Adrenal gland (tissue), 5 donors: ENCODE measurements around the gene UBE2H.

Experiments used
- CTCF ChIP-seq, 6 experiments: fragments of 450-650 bp in 4 of 6; fragments of 200-600 bp in 2 of 6; sonication (generic) in 1 of 6; IDR thresholded peaks; 1 replicate in 5 of 6; 2 replicates in 1 of 6; pipeline versions ENCODE4 v1.5.1 to v1.8.0; 2016 to 2021; ENCODE audit warnings: antibody characterized with exemption in 6 of 6, mild to moderate bottlenecking in 2 of 6, moderate library complexity in 1 of 6
- POLR2A ChIP-seq, 2 donors: fragments of 450-650 bp; IDR thresholded peaks; one replicate each; pipeline ENCODE4 v1.6.1; 2017; ENCODE audit warnings: antibody characterized with exemption in 2 of 2, mild to moderate bottlenecking in 2 of 2, moderate library complexity in 1 of 2
- donor health status: DM: no; HTN: no; CAD: no.

DNA sequence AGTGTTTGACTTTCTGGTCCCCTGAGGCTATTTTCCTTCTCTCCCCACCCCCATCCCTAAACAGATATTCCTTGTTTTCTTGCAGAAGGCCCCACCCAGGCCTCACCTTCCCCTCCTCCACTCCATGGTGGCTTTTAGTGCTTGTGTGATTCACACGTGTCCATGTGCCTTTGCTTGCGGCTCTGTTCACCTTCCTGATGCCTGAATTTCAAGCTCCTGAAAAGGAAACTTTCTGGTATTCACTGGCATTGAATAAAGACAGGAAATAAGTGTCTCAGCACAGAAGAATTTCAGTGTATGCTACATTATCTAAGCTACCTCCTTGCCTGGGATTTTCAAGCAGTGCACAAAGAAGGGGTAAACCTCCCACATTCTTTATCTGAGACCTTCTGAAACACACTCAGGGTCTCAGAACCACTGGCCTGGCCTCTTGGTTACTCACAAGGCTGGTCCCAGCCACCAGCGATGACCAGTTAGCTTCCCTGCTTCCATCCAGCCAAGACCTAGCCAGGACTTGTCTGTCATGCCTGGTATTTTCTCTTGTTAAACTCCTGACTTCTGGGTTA, 17.2 kb upstream of the UBE2H start:
- no peak for TF ChIP-seq CTCF (IDR thresholded peaks at IDR 0.05)
- no peak for TF ChIP-seq POLR2A (IDR thresholded peaks at IDR 0.05)
